ENCODE results near the gene GPR63.

DNA sequence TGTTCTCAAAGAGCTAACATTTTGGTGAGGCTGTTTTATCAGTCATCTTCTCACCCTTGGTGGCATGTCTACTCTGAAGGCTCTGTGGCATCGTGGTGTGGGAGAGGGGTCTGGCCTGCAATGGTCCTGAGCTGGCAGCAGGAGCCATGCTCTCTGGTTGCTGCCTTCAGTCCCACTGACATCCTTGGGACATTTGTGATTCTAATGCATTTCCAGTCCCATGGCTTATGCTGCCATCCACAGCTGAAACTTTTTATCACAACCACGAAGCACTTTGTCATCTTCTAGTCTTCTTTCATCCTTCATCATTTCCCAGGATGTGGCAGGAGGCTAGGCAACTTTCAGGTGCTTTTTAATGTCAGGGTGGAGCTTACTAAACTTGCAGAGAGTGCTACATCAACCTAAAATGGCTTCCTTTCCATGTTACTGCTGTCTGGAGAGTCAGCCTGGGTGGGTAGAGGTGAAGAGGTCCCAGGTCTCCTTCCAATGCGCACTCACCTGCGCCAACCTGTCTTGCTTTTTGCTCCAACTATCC, 77.1 kb downstream of the GPR63 start:
- TF ChIP-seq, protein P1, sequence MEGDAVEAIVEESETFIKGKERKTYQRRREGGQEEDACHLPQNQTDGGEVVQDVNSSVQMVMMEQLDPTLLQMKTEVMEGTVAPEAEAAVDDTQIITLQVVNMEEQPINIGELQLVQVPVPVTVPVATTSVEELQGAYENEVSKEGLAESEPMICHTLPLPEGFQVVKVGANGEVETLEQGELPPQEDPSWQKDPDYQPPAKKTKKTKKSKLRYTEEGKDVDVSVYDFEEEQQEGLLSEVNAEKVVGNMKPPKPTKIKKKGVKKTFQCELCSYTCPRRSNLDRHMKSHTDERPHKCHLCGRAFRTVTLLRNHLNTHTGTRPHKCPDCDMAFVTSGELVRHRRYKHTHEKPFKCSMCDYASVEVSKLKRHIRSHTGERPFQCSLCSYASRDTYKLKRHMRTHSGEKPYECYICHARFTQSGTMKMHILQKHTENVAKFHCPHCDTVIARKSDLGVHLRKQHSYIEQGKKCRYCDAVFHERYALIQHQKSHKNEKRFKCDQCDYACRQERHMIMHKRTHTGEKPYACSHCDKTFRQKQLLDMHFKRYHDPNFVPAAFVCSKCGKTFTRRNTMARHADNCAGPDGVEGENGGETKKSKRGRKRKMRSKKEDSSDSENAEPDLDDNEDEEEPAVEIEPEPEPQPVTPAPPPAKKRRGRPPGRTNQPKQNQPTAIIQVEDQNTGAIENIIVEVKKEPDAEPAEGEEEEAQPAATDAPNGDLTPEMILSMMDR (IDR thresholded peaks at IDR 0.05; ENCODE audit: extremely low read depth in 1 of 2, insufficient read depth in 1 of 2, low read depth in 1 of 2, low read length in 2 of 2) = no peak
- no peak for TF ChIP-seq EZH2 (IDR thresholded peaks at IDR 0.05; ENCODE audit: borderline replicate concordance, low read depth, low read length, severe bottlenecking)
- TF ChIP-seq, protein P2, sequence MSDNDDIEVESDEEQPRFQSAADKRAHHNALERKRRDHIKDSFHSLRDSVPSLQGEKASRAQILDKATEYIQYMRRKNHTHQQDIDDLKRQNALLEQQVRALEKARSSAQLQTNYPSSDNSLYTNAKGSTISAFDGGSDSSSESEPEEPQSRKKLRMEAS (IDR thresholded peaks at IDR 0.05; ENCODE audit: insufficient read depth, insufficient read length) = no peak
- TF ChIP-seq POLR2AphosphoS5 (IDR thresholded peaks at IDR 0.05; ENCODE audit: insufficient read depth, low read depth, low read length) = no peak
